GDM1 (cell line): Measurements from ENCODE around the gene CMPK1.

ENCODE experiments used
- DNase-seq: peaks from one replicate; lab custom pipeline; 2025; lab: John Stamatoyannopoulos, UW

CMPK1 gene

DNA sequence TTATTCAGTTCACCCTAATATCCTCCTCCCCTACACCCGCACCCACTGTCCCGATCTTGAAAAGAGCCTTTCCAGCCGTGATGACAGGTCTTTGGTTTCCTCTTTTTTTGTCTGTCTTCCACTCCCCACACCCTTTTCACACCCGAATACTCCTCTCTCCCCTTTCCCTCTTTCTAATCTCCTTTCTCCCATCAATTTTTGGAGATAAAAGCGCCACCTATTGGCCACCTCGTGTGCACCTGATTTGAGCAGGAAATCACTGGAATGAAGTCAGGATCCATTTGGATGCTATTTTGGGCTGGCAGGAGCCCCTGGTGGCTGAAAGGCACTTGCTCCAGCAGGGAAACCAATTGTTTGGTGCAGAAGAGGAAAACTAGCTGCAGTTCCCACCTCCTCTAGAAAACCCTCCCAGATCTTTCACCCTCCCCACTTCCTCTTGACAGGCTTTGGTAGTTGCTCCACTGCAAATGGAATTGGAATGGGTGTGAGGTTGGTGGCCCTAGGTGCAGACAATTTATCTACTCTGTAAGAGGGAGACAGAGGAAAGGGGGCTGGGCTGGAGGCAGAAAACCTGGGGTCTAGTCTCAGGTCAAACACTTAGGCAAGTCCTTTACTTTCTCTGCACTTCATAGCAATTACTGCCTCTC lies 90.9 kb downstream of the CMPK1 start:
- DNase-seq = peak; percentile 5
